VCaP (cell line): ENCODE data around the gene NIN.
A peak's percentile ranks its signal among the peaks of the same experiment; 100 is the strongest.

Experiments
- H3K27ac ChIP-seq: fragments of 450-650 bp; 2 replicates; pipeline ENCODE4 v1.5.1; 2017
- CTCF ChIP-seq: fragments of 450-650 bp; conservative IDR thresholded peaks from 2 replicates; pipeline ENCODE4 v1.5.1; 2017; ENCODE audit warnings: mild to moderate bottlenecking, moderate library complexity

Gene NIN

GRCh38 chr14:50830932-50831725 is at the start of gene NIN:
NIN (minus strand) TSS chr14:50831162; CDS start chr14:50822056, 9,106 bp downstream.
- H3K27ac ChIP-seq: peak within 1 kb of the TSS; percentile 89
- TF ChIP-seq CTCF: no peak

- no peak overlapping the region for H3K27ac ChIP-seq
- TF ChIP-seq CTCF: no peak
Measured at GRCh38 chr14:50875359-50876070, 44.6 kb upstream of the NIN start.

GRCh38 chr14:50874757-50875156 is 43.8 kb upstream of the NIN start:
- H3K27ac ChIP-seq: no peak overlapping the region
- no peak for TF ChIP-seq CTCF

- TF ChIP-seq CTCF: no peak
Measured at GRCh38 chr14:50871914-50872732, 41.2 kb upstream of the NIN start, which contains the start of gene ABHD12B. ABHD12B (plus strand) TSS chr14:50872053; CDS start chr14:50872175, 122 bp downstream.

GRCh38 chr14:50871228-50871627 is 40.3 kb upstream of the NIN start:
- H3K27ac ChIP-seq: no peak overlapping the region
- no peak for TF ChIP-seq CTCF

More at GRCh38 chr14:50871914-50872732, 41.2 kb upstream of the NIN start, which contains the start of gene ABHD12B:
- no peak within 1 kb of the TSS for H3K27ac ChIP-seq

- no peak overlapping the region for H3K27ac ChIP-seq
- TF ChIP-seq CTCF: no peak
Measured at GRCh38 chr14:50865391-50866076, 34.6 kb upstream of the NIN start.
